ENCODE results near the gene SDR42E2. TPM values are rescaled to one million over a fixed set of nuclear protein-coding genes. Genes with fewer than 3 reads are reported as not detected.

Gene SDR42E2
- 0.10 TPM for total RNA-seq (ENCODE audit: unreplicated experiment)
- long read RNA-seq = 0 reads

GRCh38 chr16:22161999-22162655 lies at the start of gene SDR42E2:
TSS of gene SDR42E2 (plus strand) at chr16:22162506. CDS start at chr16:22165583, 3,077 bp downstream.
- Mint-ChIP-seq H3K9me3 (ENCODE audit: unreplicated experiment) (no peaks in the 10 kb centered on the region), H3K27ac (ENCODE audit: unreplicated experiment) (no peak within 1 kb of the TSS), H3K27me3 (ENCODE audit: unreplicated experiment) (peaks cover 8% of the 10 kb centered on the region), H3K36me3 (ENCODE audit: low read depth, unreplicated experiment) (no peaks in the 10 kb centered on the region), H3K4me1 (ENCODE audit: unreplicated experiment) (no peaks in the 10 kb centered on the region), H3K4me3 (ENCODE audit: unreplicated experiment) (no peak within 1 kb of the TSS)
- peak; percentile 16 for DNase-seq (ENCODE audit: low spot score)
- TF ChIP-seq, protein P1, sequence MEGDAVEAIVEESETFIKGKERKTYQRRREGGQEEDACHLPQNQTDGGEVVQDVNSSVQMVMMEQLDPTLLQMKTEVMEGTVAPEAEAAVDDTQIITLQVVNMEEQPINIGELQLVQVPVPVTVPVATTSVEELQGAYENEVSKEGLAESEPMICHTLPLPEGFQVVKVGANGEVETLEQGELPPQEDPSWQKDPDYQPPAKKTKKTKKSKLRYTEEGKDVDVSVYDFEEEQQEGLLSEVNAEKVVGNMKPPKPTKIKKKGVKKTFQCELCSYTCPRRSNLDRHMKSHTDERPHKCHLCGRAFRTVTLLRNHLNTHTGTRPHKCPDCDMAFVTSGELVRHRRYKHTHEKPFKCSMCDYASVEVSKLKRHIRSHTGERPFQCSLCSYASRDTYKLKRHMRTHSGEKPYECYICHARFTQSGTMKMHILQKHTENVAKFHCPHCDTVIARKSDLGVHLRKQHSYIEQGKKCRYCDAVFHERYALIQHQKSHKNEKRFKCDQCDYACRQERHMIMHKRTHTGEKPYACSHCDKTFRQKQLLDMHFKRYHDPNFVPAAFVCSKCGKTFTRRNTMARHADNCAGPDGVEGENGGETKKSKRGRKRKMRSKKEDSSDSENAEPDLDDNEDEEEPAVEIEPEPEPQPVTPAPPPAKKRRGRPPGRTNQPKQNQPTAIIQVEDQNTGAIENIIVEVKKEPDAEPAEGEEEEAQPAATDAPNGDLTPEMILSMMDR (IDR thresholded peaks at IDR 0.05; ENCODE audit: unreplicated experiment) = no peak

DNA sequence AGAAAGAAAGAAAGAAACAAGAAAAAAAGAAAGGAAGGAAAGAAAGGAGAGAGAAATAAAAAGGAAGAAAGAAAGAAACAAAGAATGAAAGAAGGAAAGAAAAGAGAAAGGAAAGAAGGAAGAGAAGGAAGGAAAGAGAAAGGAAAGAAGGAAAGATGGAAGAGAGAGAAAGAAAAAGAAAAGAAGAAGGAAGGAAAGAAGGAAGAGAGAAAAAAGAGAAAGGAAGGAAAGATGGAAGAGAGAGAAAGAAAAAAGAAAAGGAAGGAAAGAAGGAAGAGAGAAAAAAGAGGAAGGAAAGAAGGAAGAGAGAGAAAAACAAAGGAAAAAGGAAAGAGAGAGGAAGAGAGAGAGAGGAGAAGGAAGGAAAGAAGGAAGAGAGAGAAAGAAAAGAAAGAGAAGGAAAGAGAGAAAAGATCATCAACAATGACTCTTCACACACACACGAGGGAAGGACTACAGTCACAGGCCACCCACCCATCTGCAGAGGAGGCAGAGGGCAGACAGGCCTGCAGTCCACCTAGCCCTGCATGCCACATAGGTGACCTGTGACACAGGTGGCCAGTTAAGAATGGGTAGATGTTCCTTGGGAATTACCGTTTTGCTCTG lies 46.1 kb upstream of the SDR42E2 start:
- H3K36me3 Mint-ChIP-seq (ENCODE audit: low read depth, unreplicated experiment) = no peaks in the 10 kb centered on the region
- TF ChIP-seq, protein P1 (IDR thresholded peaks at IDR 0.05; ENCODE audit: unreplicated experiment) = no peak
- no peak for DNase-seq (ENCODE audit: low spot score)
- H3K9me3 Mint-ChIP-seq (ENCODE audit: unreplicated experiment) = no peaks in the 10 kb centered on the region
- H3K4me1 Mint-ChIP-seq (ENCODE audit: unreplicated experiment) = no peaks in the 10 kb centered on the region
- H3K27me3 Mint-ChIP-seq (ENCODE audit: unreplicated experiment) = peaks cover 1% of the 10 kb centered on the region
- H3K4me3 Mint-ChIP-seq (ENCODE audit: unreplicated experiment) = no peak overlapping the region
- no peak overlapping the region for H3K27ac Mint-ChIP-seq (ENCODE audit: unreplicated experiment)

DNA sequence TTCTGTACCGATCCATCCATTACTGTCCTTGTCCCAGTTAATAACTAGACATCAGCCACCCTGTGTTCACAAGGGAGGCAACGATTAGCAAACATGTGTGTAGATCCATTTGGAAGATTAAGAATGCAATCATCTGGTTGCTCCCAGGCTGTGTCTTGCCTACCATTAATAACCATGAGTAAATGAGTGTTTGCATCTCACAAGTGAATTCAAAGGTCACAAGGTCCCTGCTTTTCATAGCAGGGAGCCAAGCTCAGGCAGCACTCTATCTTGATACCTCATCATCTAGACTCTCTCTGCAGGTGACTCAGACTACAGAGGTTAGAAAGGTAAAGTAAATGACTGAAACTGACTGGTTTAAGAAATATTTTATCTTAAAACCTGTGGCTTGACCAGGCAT lies 44.7 kb upstream of the SDR42E2 start:
- no peaks in the 10 kb centered on the region for H3K4me1 Mint-ChIP-seq (ENCODE audit: unreplicated experiment)
- H3K4me3 Mint-ChIP-seq (ENCODE audit: unreplicated experiment) = no peak overlapping the region
- H3K36me3 Mint-ChIP-seq (ENCODE audit: low read depth, unreplicated experiment) = no peaks in the 10 kb centered on the region
- H3K27ac Mint-ChIP-seq (ENCODE audit: unreplicated experiment) = no peak overlapping the region
- no peaks in the 10 kb centered on the region for H3K9me3 Mint-ChIP-seq (ENCODE audit: unreplicated experiment)
- peaks cover 1% of the 10 kb centered on the region for H3K27me3 Mint-ChIP-seq (ENCODE audit: unreplicated experiment)
- TF ChIP-seq, protein P1 (IDR thresholded peaks at IDR 0.05; ENCODE audit: unreplicated experiment) = no peak
- DNase-seq (ENCODE audit: low spot score) = no peak

- H3K9me3 Mint-ChIP-seq (ENCODE audit: unreplicated experiment) = no peaks in the 10 kb centered on the region
- H3K27me3 Mint-ChIP-seq (ENCODE audit: unreplicated experiment) = peaks cover 1% of the 10 kb centered on the region
- H3K4me3 Mint-ChIP-seq (ENCODE audit: unreplicated experiment) = no peak overlapping the region
- H3K4me1 Mint-ChIP-seq (ENCODE audit: unreplicated experiment) = peaks cover 3% of the 10 kb centered on the region
- no peaks in the 10 kb centered on the region for H3K36me3 Mint-ChIP-seq (ENCODE audit: low read depth, unreplicated experiment)
- no peak overlapping the region for H3K27ac Mint-ChIP-seq (ENCODE audit: unreplicated experiment)
- TF ChIP-seq, protein P1 (IDR thresholded peaks at IDR 0.05; ENCODE audit: unreplicated experiment) = no peak
- no peak for DNase-seq (ENCODE audit: low spot score)
Observed at GRCh38 chr16:22120440-22120839, 41.9 kb upstream of the SDR42E2 start.

DNA sequence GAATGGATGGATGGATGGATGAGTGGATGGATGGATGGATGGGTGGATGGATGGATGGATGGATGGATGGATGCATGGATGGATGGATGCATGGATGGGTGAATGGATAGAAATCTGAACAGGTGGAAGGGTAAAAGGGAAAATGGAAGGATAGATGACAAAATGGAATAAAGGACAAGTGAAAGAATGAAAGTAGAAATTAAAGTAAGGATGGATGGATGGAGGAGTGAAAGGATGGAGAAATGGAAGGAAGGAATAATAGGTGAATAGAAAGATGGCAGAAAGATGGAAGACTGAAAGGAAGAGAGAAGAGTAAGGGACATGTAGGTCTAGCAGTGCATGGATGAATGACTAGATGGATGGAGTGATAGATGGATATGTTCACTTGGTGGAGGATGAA lies 40.1 kb upstream of the SDR42E2 start:
- TF ChIP-seq, protein P1 (IDR thresholded peaks at IDR 0.05; ENCODE audit: unreplicated experiment) = no peak
- DNase-seq (ENCODE audit: low spot score) = no peak
- Mint-ChIP-seq H3K4me1 (ENCODE audit: unreplicated experiment) (peaks cover 3% of the 10 kb centered on the region), H3K27ac (ENCODE audit: unreplicated experiment) (peak overlapping the region; percentile 7), H3K4me3 (ENCODE audit: unreplicated experiment) (no peak overlapping the region), H3K27me3 (ENCODE audit: unreplicated experiment) (no peaks in the 10 kb centered on the region), H3K36me3 (ENCODE audit: low read depth, unreplicated experiment) (no peaks in the 10 kb centered on the region), H3K9me3 (ENCODE audit: unreplicated experiment) (no peaks in the 10 kb centered on the region)
